GM23338 (cell line): ENCODE measurements around the gene TMEM140. TPM values are rescaled to one million over a fixed set of nuclear protein-coding genes. Genes with fewer than 3 reads are reported as not detected.

Experiments used
- ATAC-seq: fragments of 200-7000 bp; cut with Tn5 transposase; 3 replicates; pipeline ENCODE4 v1.9.1; 2020
- DNase-seq: peaks from one replicate; pipeline ENCODE4 v3.0.0-alpha.2; 2015; ENCODE audit warnings: low spot score
- H2AFZ ChIP-seq: fragments of 200-600 bp; sonication (generic); 2 replicates; pipeline ENCODE4 v1.8.0; 2016; ENCODE audit warnings: antibody characterized with exemption, mild to moderate bottlenecking, moderate library complexity
- H3F3A ChIP-seq: fragments of 200-600 bp; sonication (generic); replicated peaks from 2 replicates; pipeline ENCODE4 v1.8.0; 2017; ENCODE audit warnings: antibody characterized with exemption, mixed run types, low read depth
- H3K27ac ChIP-seq: fragments of 200-600 bp; sonication (generic); 2 replicates; pipeline ENCODE4 v1.6.1; 2016; ENCODE audit warnings: low read depth
- H3K27me3 ChIP-seq: fragments of 200-600 bp; sonication (generic); 2 replicates; pipeline ENCODE4 v1.8.0; 2016; ENCODE audit warnings: mild to moderate bottlenecking, mixed run types, moderate library complexity; ENCODE audit not compliant: insufficient read depth
- H3K36me3 ChIP-seq: fragments of 200-600 bp; sonication (generic); 2 replicates; pipeline ENCODE4 v1.8.0; 2016; ENCODE audit warnings: mild to moderate bottlenecking; ENCODE audit not compliant: insufficient read depth
- H3K4me1 ChIP-seq: fragments of 200-600 bp; sonication (generic); 2 replicates; pipeline ENCODE4 v1.8.0; 2016; ENCODE audit warnings: mild to moderate bottlenecking, moderate library complexity; ENCODE audit not compliant: insufficient read depth
- H3K4me2 ChIP-seq: fragments of 200-600 bp; sonication (generic); 2 replicates; pipeline ENCODE4 v1.7.1; 2017; ENCODE audit warnings: mixed run types
- H3K4me3 ChIP-seq: fragments of 200-600 bp; sonication (generic); 2 replicates; pipeline ENCODE4 v1.6.1; 2016; ENCODE audit warnings: mixed run types
- H3K79me2 ChIP-seq: fragments of 200-600 bp; sonication (generic); replicated peaks from 2 replicates; pipeline ENCODE4 v1.8.0; 2017; ENCODE audit warnings: mild to moderate bottlenecking; ENCODE audit not compliant: insufficient read depth
- H3K9me2 ChIP-seq: fragments of 200-600 bp; sonication (generic); 2 replicates; pipeline ENCODE4 v1.8.0; 2017; ENCODE audit not compliant: insufficient read depth
- H4K20me1 ChIP-seq: fragments of 200-600 bp; sonication (generic); replicated peaks from 2 replicates; pipeline ENCODE4 v1.8.0; 2017; ENCODE audit warnings: mild to moderate bottlenecking; ENCODE audit not compliant: insufficient read depth
- H3K27ac Mint-ChIP-seq: 2 replicates; pipeline ENCODE4 v1.8.0; 2020; ENCODE audit warnings: inconsistent platforms, mild to moderate bottlenecking, moderate library complexity, mixed read lengths
- H3K27me3 Mint-ChIP-seq: 3 replicates; pipeline ENCODE4 v1.8.0; 2022; ENCODE audit warnings: low read depth, mild to moderate bottlenecking, moderate library complexity, mixed read lengths, inconsistent platforms; ENCODE audit not compliant: insufficient read depth, poor library complexity
- H3K36me3 Mint-ChIP-seq: 3 replicates; pipeline ENCODE4 v1.8.0; 2021; ENCODE audit warnings: low read depth, mild to moderate bottlenecking, inconsistent platforms, moderate library complexity, mixed read lengths
- H3K4me1 Mint-ChIP-seq: 3 replicates; pipeline ENCODE4 v1.8.0; 2020; ENCODE audit warnings: mild to moderate bottlenecking, inconsistent platforms, mixed read lengths
- H3K4me3 Mint-ChIP-seq: 3 replicates; pipeline ENCODE4 v1.8.0; 2021; ENCODE audit warnings: moderate library complexity, mild to moderate bottlenecking, inconsistent platforms, mixed read lengths
- H3K9me3 Mint-ChIP-seq: 3 replicates; pipeline ENCODE4 v1.8.0; 2020; ENCODE audit warnings: moderate library complexity, mild to moderate bottlenecking, inconsistent platforms, mixed read lengths
- CREB1 ChIP-seq: fragments of 250-450 bp; sonication (Bioruptor Pico); IDR thresholded peaks from 2 replicates; pipeline ENCODE4 v1.5.0; 2020; ENCODE audit warnings: low read depth, mild to moderate bottlenecking, moderate library complexity
- EZH2 ChIP-seq: fragments of 200-600 bp; sonication (generic); IDR thresholded peaks from one replicate; pipeline ENCODE4 v1.8.0; 2017; ENCODE audit warnings: antibody characterized with exemption, mild to moderate bottlenecking, low read depth; ENCODE audit not compliant: unreplicated experiment
- JUNB ChIP-seq: IDR thresholded peaks from one replicate; pipeline ENCODE4 v1.6.1; 2016; ENCODE audit warnings: antibody characterized with exemption; ENCODE audit not compliant: unreplicated experiment
- STAT1 ChIP-seq: IDR thresholded peaks from one replicate; pipeline ENCODE4 v1.6.1; 2016; ENCODE audit warnings: antibody characterized with exemption; ENCODE audit not compliant: unreplicated experiment
- ZNF331 ChIP-seq: fragments of 250-450 bp; sonication (Bioruptor Pico); IDR thresholded peaks from 2 replicates; pipeline ENCODE4 v1.5.0; 2020; ENCODE audit warnings: low read depth, mild to moderate bottlenecking, moderate library complexity
- polyA plus RNA-seq: library from polyadenylated mRNA; unstranded; fragments of >200 nt; fragmentation: Nextera tagmentation; extraction: Ambion mirVana; gene quantifications from 2 replicates; pipeline ENCODE4 v1.2.1, GENCODE V29; 2016
- total RNA-seq: library from RNA; depleted of rRNA; stranded (reverse); fragments of >200 nt; shearing (Covaris generic); gene quantifications from 2 replicates; pipeline ENCODE4 v1.2.3, GENCODE V29; 2014
- TF ChIP-seq, protein P1 (sequence below): IDR thresholded peaks from 2 replicates; pipeline ENCODE4 v1.6.1; 2016; ENCODE audit warnings: antibody characterized with exemption
- TF ChIP-seq, protein P2 (sequence below), 2 experiments: fragments of 200-600 bp in 1 of 2; sonication (generic) in 1 of 2; conservative IDR thresholded peaks; 2 replicates each; pipeline versions ENCODE4 v1.5.1 to v1.6.1; 2016 to 2017; ENCODE audit warnings: antibody characterized with exemption in 2 of 2, low read depth in 2 of 2, mild to moderate bottlenecking in 2 of 2, moderate library complexity in 1 of 2
- TF ChIP-seq, protein P3 (sequence below): IDR thresholded peaks from one replicate; pipeline ENCODE4 v1.6.1; 2018; ENCODE audit warnings: antibody characterized with exemption; ENCODE audit not compliant: unreplicated experiment
- TF ChIP-seq, protein P4 (sequence below): fragments of 250-450 bp; sonication (Bioruptor Pico); IDR thresholded peaks from 2 replicates; pipeline ENCODE4 v1.5.0; 2020; ENCODE audit warnings: mild to moderate bottlenecking, moderate library complexity

The TMEM140 gene
- total and polyA plus RNA-seq, 2 experiments from 2014 or later = 2.7 TPM; not detected in 1

DNA sequence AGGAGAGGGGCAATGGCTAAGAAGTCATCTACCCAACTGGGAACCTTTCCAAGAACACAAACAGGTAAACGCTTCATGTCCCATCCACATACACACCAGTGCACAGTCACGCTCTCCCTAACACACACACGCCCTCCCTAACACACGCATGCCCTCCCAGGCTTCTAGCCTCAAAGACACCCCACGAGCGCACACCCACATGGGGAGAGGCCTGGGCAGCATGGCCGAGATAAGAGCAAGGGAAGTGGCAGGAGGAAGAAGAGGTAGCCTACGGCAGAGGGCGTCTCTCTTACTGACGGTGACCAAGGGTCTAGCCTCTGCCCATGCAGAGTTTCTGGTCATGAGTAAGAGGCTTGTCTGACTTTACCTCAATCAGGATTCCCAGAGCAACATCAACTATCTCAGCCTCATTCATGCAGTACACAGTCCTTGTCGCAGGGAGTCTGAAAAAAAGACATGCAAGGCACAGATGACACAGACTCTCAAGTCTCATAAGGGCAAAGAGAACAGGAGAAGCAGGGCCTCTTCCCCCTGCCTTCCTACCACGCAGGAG lies 19.6 kb downstream of the TMEM140 start (continued):
- TF ChIP-seq, protein P1, sequence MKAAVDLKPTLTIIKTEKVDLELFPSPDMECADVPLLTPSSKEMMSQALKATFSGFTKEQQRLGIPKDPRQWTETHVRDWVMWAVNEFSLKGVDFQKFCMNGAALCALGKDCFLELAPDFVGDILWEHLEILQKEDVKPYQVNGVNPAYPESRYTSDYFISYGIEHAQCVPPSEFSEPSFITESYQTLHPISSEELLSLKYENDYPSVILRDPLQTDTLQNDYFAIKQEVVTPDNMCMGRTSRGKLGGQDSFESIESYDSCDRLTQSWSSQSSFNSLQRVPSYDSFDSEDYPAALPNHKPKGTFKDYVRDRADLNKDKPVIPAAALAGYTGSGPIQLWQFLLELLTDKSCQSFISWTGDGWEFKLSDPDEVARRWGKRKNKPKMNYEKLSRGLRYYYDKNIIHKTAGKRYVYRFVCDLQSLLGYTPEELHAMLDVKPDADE = no peak
- TF ChIP-seq JUNB = no peak
- TF ChIP-seq, protein P2, sequence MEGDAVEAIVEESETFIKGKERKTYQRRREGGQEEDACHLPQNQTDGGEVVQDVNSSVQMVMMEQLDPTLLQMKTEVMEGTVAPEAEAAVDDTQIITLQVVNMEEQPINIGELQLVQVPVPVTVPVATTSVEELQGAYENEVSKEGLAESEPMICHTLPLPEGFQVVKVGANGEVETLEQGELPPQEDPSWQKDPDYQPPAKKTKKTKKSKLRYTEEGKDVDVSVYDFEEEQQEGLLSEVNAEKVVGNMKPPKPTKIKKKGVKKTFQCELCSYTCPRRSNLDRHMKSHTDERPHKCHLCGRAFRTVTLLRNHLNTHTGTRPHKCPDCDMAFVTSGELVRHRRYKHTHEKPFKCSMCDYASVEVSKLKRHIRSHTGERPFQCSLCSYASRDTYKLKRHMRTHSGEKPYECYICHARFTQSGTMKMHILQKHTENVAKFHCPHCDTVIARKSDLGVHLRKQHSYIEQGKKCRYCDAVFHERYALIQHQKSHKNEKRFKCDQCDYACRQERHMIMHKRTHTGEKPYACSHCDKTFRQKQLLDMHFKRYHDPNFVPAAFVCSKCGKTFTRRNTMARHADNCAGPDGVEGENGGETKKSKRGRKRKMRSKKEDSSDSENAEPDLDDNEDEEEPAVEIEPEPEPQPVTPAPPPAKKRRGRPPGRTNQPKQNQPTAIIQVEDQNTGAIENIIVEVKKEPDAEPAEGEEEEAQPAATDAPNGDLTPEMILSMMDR (conservative IDR thresholded peaks at IDR 0.05; ENCODE audit: low read depth in 2 of 2) = no peak
- TF ChIP-seq, protein P3, sequence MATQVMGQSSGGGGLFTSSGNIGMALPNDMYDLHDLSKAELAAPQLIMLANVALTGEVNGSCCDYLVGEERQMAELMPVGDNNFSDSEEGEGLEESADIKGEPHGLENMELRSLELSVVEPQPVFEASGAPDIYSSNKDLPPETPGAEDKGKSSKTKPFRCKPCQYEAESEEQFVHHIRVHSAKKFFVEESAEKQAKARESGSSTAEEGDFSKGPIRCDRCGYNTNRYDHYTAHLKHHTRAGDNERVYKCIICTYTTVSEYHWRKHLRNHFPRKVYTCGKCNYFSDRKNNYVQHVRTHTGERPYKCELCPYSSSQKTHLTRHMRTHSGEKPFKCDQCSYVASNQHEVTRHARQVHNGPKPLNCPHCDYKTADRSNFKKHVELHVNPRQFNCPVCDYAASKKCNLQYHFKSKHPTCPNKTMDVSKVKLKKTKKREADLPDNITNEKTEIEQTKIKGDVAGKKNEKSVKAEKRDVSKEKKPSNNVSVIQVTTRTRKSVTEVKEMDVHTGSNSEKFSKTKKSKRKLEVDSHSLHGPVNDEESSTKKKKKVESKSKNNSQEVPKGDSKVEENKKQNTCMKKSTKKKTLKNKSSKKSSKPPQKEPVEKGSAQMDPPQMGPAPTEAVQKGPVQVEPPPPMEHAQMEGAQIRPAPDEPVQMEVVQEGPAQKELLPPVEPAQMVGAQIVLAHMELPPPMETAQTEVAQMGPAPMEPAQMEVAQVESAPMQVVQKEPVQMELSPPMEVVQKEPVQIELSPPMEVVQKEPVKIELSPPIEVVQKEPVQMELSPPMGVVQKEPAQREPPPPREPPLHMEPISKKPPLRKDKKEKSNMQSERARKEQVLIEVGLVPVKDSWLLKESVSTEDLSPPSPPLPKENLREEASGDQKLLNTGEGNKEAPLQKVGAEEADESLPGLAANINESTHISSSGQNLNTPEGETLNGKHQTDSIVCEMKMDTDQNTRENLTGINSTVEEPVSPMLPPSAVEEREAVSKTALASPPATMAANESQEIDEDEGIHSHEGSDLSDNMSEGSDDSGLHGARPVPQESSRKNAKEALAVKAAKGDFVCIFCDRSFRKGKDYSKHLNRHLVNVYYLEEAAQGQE = no peak
- TF ChIP-seq EZH2 = no peak
- no peak for TF ChIP-seq CREB1
- no peak for TF ChIP-seq STAT1
- TF ChIP-seq ZNF331 (CRISPR knock-in tag) = no peak

DNA sequence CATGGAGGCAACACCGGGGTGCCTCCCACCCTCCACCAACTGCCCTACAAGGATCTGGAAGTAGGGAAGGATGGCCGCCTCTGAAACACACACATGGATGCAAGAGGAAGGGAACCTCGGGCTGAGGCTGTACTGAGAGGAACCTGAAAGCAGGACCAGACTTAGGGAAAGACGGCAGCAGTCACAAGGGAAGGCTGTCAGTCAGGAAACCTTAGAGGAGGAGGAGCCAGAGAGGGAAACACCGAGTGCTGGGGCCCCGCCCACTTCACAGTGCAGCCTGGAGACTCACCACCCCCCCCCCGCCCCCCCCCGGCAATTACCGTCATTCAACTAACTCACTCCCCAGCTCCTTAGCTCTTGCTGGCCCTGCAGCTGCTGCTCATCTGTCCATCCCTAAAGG lies 20.1 kb downstream of the TMEM140 start:
- peaks cover 10% of the 10 kb centered on the region; the same call in 1 of the 2 replicates for H3K36me3 ChIP-seq
- H3F3A ChIP-seq = peaks cover 7% of the 10 kb centered on the region
- peaks cover 25% of the 10 kb centered on the region for H3K27me3 Mint-ChIP-seq
- DNase-seq = no peak
- peaks cover 16% of the 10 kb centered on the region for H3K79me2 ChIP-seq
- peaks cover 4% of the 10 kb centered on the region; the same call in 1 of the 2 replicates for H4K20me1 ChIP-seq
- TF ChIP-seq, protein P1 = no peak
- TF ChIP-seq, protein P4, sequence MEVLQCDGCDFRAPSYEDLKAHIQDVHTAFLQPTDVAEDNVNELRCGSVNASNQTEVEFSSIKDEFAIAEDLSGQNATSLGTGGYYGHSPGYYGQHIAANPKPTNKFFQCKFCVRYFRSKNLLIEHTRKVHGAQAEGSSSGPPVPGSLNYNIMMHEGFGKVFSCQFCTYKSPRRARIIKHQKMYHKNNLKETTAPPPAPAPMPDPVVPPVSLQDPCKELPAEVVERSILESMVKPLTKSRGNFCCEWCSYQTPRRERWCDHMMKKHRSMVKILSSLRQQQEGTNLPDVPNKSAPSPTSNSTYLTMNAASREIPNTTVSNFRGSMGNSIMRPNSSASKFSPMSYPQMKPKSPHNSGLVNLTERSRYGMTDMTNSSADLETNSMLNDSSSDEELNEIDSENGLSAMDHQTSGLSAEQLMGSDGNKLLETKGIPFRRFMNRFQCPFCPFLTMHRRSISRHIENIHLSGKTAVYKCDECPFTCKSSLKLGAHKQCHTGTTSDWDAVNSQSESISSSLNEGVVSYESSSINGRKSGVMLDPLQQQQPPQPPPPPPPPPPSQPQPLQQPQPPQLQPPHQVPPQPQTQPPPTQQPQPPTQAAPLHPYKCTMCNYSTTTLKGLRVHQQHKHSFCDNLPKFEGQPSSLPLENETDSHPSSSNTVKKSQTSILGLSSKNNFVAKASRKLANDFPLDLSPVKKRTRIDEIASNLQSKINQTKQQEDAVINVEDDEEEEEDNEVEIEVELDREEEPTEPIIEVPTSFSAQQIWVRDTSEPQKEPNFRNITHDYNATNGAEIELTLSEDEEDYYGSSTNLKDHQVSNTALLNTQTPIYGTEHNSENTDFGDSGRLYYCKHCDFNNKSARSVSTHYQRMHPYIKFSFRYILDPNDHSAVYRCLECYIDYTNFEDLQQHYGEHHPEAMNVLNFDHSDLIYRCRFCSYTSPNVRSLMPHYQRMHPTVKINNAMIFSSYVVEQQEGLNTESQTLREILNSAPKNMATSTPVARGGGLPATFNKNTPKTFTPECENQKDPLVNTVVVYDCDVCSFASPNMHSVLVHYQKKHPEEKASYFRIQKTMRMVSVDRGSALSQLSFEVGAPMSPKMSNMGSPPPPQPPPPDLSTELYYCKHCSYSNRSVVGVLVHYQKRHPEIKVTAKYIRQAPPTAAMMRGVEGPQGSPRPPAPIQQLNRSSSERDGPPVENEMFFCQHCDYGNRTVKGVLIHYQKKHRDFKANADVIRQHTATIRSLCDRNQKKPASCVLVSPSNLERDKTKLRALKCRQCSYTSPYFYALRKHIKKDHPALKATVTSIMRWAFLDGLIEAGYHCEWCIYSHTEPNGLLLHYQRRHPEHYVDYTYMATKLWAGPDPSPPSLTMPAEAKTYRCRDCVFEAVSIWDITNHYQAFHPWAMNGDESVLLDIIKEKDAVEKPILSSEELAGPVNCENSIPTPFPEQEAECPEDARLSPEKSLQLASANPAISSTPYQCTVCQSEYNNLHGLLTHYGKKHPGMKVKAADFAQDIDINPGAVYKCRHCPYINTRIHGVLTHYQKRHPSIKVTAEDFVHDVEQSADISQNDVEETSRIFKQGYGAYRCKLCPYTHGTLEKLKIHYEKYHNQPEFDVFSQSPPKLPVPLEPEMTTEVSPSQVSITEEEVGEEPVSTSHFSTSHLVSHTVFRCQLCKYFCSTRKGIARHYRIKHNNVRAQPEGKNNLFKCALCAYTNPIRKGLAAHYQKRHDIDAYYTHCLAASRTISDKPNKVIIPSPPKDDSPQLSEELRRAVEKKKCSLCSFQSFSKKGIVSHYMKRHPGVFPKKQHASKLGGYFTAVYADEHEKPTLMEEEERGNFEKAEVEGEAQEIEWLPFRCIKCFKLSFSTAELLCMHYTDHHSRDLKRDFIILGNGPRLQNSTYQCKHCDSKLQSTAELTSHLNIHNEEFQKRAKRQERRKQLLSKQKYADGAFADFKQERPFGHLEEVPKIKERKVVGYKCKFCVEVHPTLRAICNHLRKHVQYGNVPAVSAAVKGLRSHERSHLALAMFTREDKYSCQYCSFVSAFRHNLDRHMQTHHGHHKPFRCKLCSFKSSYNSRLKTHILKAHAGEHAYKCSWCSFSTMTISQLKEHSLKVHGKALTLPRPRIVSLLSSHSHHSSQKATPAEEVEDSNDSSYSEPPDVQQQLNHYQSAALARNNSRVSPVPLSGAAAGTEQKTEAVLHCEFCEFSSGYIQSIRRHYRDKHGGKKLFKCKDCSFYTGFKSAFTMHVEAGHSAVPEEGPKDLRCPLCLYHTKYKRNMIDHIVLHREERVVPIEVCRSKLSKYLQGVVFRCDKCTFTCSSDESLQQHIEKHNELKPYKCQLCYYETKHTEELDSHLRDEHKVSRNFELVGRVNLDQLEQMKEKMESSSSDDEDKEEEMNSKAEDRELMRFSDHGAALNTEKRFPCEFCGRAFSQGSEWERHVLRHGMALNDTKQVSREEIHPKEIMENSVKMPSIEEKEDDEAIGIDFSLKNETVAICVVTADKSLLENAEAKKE = no peak
- H3K4me1 Mint-ChIP-seq = peaks cover 34% of the 10 kb centered on the region
- H3K9me2 ChIP-seq = no peaks in the 10 kb centered on the region
- H3K36me3 Mint-ChIP-seq = peaks cover 67% of the 10 kb centered on the region
- H3K4me2 ChIP-seq = no peak overlapping the region
- H3K27ac ChIP-seq = no peak overlapping the region
- no peak overlapping the region for H3K4me3 ChIP-seq
- H3K27ac Mint-ChIP-seq = no peak overlapping the region
- H3K4me1 ChIP-seq = peaks cover 20% of the 10 kb centered on the region
- H3K27me3 ChIP-seq = no peaks in the 10 kb centered on the region
- no peak overlapping the region for H2AFZ ChIP-seq
- H3K4me3 Mint-ChIP-seq = no peak overlapping the region
- peaks cover 8% of the 10 kb centered on the region for H3K9me3 Mint-ChIP-seq
- no peak for ATAC-seq
